ENCODE measurements around the gene HLA-C.
"Not testable (repeated sequence)": the region's sequence is repeated elsewhere in the genome, so short reads cannot be mapped to it uniquely, and the experiment has no call there.

Gene HLA-C

GRCh38 chr6:31271641-31272357 lies at the start of gene HLA-C:
Gene HLA-C, minus strand, starts transcription at chr6:31272092. Its CDS starts 21 bp downstream, at chr6:31272071.
- DNase-seq, result peak; percentile 41

GRCh38 chr6:31321005-31321707 lies 49.3 kb upstream of the HLA-C start:
- DNase-seq, result no peak

- peak; percentile 3 for DNase-seq
These were observed 45.1 kb upstream of the HLA-C start for GRCh38 chr6:31317036-31317435.

GRCh38 chr6:31309641-31310040 lies 37.7 kb upstream of the HLA-C start:
- DNase-seq, result no peak

- no peak for DNase-seq
These were observed 36.9 kb upstream of the HLA-C start for GRCh38 chr6:31308845-31309175.

GRCh38 chr6:31308050-31308844 lies 36.4 kb upstream of the HLA-C start:
- DNase-seq, result no peak

GRCh38 chr6:31307669-31308049 lies 35.8 kb upstream of the HLA-C start:
- DNase-seq, result no peak

GRCh38 chr6:31305703-31306219 lies 33.9 kb upstream of the HLA-C start:
- no peak for DNase-seq

- DNase-seq, result no peak
These were observed 32.8 kb upstream of the HLA-C start for GRCh38 chr6:31304683-31305082.

- no peak for DNase-seq
These were observed 28.9 kb upstream of the HLA-C start for GRCh38 chr6:31300797-31301196.

- DNase-seq, result no peak
These were observed 28.1 kb upstream of the HLA-C start for GRCh38 chr6:31299947-31300346.

GRCh38 chr6:31299511-31299910 lies 27.6 kb upstream of the HLA-C start:
- no peak for DNase-seq

GRCh38 chr6:31294056-31294455 lies 22.2 kb upstream of the HLA-C start:
- DNase-seq, result no peak

- no peak for DNase-seq
These were observed 21.5 kb upstream of the HLA-C start for GRCh38 chr6:31293343-31293742.

GRCh38 chr6:31289788-31290187 lies 17.9 kb upstream of the HLA-C start:
- DNase-seq, result no peak

- no peak for DNase-seq
These were observed 15.7 kb upstream of the HLA-C start for GRCh38 chr6:31287619-31288018.

- no peak for DNase-seq
These were observed 14.1 kb upstream of the HLA-C start for GRCh38 chr6:31285982-31286381.

- no peak for DNase-seq
These were observed 13.6 kb upstream of the HLA-C start for GRCh38 chr6:31285486-31285885.

- not testable (repeated sequence) for DNase-seq
These were observed 7.8 kb upstream of the HLA-C start for GRCh38 chr6:31279647-31280046.

- DNase-seq, result no peak
These were observed 1.1 kb upstream of the HLA-C start for GRCh38 chr6:31272836-31273626.

GRCh38 chr6:31272436-31272835 lies 544 bp upstream of the HLA-C start:
- DNase-seq, result no peak

- DNase-seq, result no peak
These were observed 878 bp downstream of the HLA-C start for GRCh38 chr6:31270788-31271640.

All from NCI-H2171 (cell line).